Measurements from ENCODE around the gene SYNRG.

Gene SYNRG

DNA sequence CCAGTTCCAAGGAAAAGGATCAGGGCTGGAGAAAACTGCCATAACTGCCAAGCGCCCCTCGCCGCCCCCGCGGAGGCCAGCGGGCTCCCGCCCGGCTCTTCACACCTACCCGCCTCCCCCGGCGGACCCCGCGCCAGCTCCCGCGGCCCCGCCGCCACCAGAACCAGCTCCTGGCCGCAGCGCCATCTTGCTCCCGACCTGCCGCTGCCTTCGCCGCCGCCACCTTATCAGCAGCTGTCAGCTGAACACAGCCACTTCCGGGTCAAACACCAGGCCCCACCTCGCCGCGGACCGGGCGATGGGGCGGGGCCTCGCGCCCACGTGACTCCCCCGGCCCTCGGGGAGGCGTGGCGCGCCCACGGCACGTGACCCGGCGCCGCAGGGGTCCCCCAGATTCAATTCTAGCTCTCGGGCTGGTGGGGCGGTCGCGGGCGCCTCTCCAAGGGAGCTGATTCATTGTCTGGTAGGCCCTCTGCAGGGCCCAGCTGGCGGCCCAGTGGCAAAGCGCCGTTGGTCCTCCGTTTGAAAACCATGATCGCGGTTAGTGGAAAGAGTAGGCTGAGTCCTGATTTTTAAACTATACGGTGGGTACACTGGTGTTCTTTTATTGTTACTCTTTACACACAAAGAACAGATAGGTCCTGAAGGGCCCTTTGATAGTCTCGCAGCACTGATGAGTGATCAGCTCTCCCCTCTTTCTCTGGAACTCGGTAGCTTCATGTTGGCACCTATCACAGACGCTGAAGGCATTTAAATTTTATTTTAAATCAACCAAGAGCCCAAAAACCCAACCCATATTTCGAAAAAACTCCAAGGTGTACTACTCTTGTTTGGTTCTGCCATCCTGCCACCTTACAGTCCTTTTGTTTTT lies at the start of gene SYNRG:
Gene SYNRG, minus strand, starts transcription at position 249 of the 871 bp plus-strand sequence. Its CDS starts 63 bp downstream, at position 186.
- TF ChIP-seq, protein P1, sequence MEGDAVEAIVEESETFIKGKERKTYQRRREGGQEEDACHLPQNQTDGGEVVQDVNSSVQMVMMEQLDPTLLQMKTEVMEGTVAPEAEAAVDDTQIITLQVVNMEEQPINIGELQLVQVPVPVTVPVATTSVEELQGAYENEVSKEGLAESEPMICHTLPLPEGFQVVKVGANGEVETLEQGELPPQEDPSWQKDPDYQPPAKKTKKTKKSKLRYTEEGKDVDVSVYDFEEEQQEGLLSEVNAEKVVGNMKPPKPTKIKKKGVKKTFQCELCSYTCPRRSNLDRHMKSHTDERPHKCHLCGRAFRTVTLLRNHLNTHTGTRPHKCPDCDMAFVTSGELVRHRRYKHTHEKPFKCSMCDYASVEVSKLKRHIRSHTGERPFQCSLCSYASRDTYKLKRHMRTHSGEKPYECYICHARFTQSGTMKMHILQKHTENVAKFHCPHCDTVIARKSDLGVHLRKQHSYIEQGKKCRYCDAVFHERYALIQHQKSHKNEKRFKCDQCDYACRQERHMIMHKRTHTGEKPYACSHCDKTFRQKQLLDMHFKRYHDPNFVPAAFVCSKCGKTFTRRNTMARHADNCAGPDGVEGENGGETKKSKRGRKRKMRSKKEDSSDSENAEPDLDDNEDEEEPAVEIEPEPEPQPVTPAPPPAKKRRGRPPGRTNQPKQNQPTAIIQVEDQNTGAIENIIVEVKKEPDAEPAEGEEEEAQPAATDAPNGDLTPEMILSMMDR (IDR thresholded peaks at IDR 0.05; ENCODE audit: low read depth, low read length) = peak; percentile 37
- peak; percentile 98 for DNase-seq (ENCODE audit: low read depth, low spot score)
- in situ Hi-C loops (cut with HindIII; ENCODE audit: low sequenced_read_pairs) = no loop called here
- peak within 1 kb of the TSS; percentile 88 for H3K4me3 ChIP-seq (ENCODE audit: low read depth, low read length)

DNA sequence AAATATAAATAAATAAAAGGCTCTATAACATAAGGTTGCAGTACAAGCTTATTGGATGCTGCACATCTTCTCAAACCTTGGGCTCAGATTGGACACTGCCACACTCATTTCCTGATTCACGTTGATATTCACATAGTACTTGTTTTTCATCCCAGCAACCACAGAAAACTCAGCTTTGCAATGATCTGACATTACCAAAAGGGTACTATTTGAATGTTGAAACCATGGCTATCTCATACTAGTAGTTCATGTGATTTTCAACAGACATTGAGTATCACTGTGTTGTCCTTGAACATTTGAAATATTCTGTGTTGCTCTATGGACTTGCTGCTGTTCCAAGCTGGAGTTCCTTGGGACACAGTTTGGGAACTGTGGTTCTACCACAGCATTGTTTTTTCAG lies 48.0 kb upstream of the SYNRG start:
- no peak for DNase-seq (ENCODE audit: low read depth, low spot score)
- TF ChIP-seq, protein P1 (IDR thresholded peaks at IDR 0.05; ENCODE audit: low read depth, low read length) = no peak
- no peak overlapping the region for H3K4me3 ChIP-seq (ENCODE audit: low read depth, low read length)
- in situ Hi-C loops (cut with HindIII; ENCODE audit: low sequenced_read_pairs) = no loop called here

GRCh38 chr17:37651849-37652248 lies 42.6 kb upstream of the SYNRG start:
- in situ Hi-C loops (cut with HindIII; ENCODE audit: low sequenced_read_pairs) = no loop called here
- DNase-seq (ENCODE audit: low read depth, low spot score) = no peak
- TF ChIP-seq, protein P1 (IDR thresholded peaks at IDR 0.05; ENCODE audit: low read depth, low read length) = no peak
- H3K4me3 ChIP-seq (ENCODE audit: low read depth, low read length) = no peak overlapping the region

DNA sequence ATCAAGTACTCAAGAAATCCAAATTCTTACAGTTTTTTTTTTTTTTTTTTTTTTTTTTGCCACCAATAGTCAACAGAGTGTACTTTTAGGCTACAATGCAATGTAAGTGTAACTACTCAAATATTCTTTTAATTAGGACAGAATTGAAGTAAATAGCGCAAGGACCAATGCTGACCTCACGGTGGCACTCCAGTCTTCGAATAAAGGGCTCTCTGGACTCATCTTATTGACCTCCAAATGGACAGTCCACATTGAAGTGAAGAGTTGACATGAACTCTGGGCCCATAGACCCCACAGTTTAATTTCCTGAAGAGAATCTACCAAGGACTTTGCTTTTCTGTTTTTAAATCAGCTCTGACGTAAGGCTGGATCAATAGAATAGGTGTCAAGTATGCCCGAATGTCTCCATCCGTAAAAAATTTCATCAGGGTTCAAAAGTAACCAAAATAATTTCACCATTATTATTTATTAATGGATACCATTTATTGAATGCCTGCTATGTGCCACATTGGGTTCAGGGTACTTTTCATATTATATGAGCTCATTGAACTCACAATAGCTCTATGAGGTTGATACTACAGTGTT lies 41.3 kb upstream of the SYNRG start:
- DNase-seq (ENCODE audit: low read depth, low spot score) = peak; percentile 53
- no peak overlapping the region for H3K4me3 ChIP-seq (ENCODE audit: low read depth, low read length)
- TF ChIP-seq, protein P1 (IDR thresholded peaks at IDR 0.05; ENCODE audit: low read depth, low read length) = peak; percentile 50

GRCh38 chr17:37648555-37648954 lies 39.3 kb upstream of the SYNRG start:
- TF ChIP-seq, protein P1 (IDR thresholded peaks at IDR 0.05; ENCODE audit: low read depth, low read length) = no peak
- in situ Hi-C loops (cut with HindIII; ENCODE audit: low sequenced_read_pairs) = no loop called here
- H3K4me3 ChIP-seq (ENCODE audit: low read depth, low read length) = no peak overlapping the region
- DNase-seq (ENCODE audit: low read depth, low spot score) = peak; percentile 84

More for the DNA sequence above, 41.3 kb upstream of the SYNRG start:
- in situ Hi-C loops (cut with HindIII; ENCODE audit: low sequenced_read_pairs) = no loop called here

- DNase-seq (ENCODE audit: low read depth, low spot score) = no peak
- in situ Hi-C loops (cut with HindIII; ENCODE audit: low sequenced_read_pairs) = no loop called here
- TF ChIP-seq, protein P1 (IDR thresholded peaks at IDR 0.05; ENCODE audit: low read depth, low read length) = no peak
- H3K4me3 ChIP-seq (ENCODE audit: low read depth, low read length) = no peak overlapping the region
Observed at GRCh38 chr17:37647856-37648255, 38.6 kb upstream of the SYNRG start.
